Thoracic aorta (tissue), 2 donors: ENCODE data around the gene NAXD. TPM values are rescaled to one million over a fixed set of nuclear protein-coding genes. Genes with fewer than 3 reads are reported as not detected.

Experiments used
- ATAC-seq: fragments of 150-250 bp; one replicate; pipeline ENCODE4 v1.8.0; 2017; ENCODE audit warnings: low read depth; ENCODE audit not compliant: insufficient number of reproducible peaks, low FRiP score
- DNase-seq: peaks from one replicate; pipeline ENCODE4 v3.0.0-alpha.2; 2020; ENCODE audit warnings: low spot score
- H3K27ac ChIP-seq, 2 donors: fragments of 200-600 bp; sonication (generic); 1 replicate in 1 of 2; 2 replicates in 1 of 2; pipeline ENCODE4 v1.5.1; 2016; ENCODE audit warnings: mild to moderate bottlenecking in 2 of 2, moderate library complexity in 2 of 2
- H3K27me3 ChIP-seq: fragments of 200-600 bp; sonication (generic); replicated peaks from 2 replicates; pipeline ENCODE4 v1.6.0; 2016; ENCODE audit warnings: mild to moderate bottlenecking; ENCODE audit not compliant: insufficient read depth
- H3K36me3 ChIP-seq: fragments of 200-600 bp; sonication (generic); one replicate; pipeline ENCODE4 v1.5.1; 2016
- H3K4me1 ChIP-seq, 2 donors: fragments of 200-600 bp; sonication (generic); 1 replicate in 1 of 2; 2 replicates in 1 of 2; pipeline versions ENCODE4 v1.5.1 to v1.6.0; 2016; ENCODE audit warnings: low read depth in 2 of 2, mild to moderate bottlenecking in 1 of 2; ENCODE audit not compliant: control insufficient read depth in 1 of 2
- H3K4me3 ChIP-seq: fragments of 200-600 bp; sonication (generic); 2 replicates; pipeline ENCODE4 v1.5.1; 2016; ENCODE audit warnings: mild to moderate bottlenecking
- H3K9me3 ChIP-seq: fragments of 200-600 bp; sonication (generic); 2 replicates; pipeline ENCODE4 v1.5.1; 2016
- total RNA-seq, 2 donors: library from RNA; depleted of rRNA; stranded (reverse); fragments of >200 nt; gene quantifications; one replicate each; pipeline versions ENCODE4 v1.1.0 to v1.2.3, GENCODE V29; 2016
- TF ChIP-seq, protein P1 (sequence below): fragments of 200-600 bp; sonication (generic); IDR thresholded peaks from one replicate; pipeline ENCODE4 v1.5.1; 2019; ENCODE audit warnings: antibody characterized with exemption

NAXD gene
- total RNA-seq, 2 donors from 2014 or later: 24.9 to 31.4 TPM

DNA sequence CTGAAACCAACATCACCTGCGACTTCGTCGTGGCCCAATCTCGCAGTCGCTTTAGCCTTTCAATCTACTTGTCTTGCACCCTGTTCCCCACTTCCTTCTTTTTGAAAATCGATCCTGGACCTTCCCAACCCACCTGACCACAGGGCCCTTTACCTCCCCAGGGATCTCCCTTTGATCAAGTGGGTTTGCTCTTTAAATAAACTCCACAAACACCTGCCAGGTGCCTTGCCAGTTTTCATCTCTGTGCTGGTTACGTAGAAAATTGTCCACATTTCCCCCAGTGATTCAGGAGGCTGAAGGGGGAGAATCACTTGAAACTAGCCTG, 39.3 kb upstream of the NAXD start:
- DNase-seq: no peak
- Histone ChIP-seq H3K27ac (no peak overlapping the region), H3K36me3 (no peaks in the 10 kb centered on the region), H3K9me3 (no peaks in the 10 kb centered on the region), H3K27me3 (no peaks in the 10 kb centered on the region), H3K4me1 (peaks cover 0 to 5% of the 10 kb centered on the region in 2 donors), H3K4me3 (no peak overlapping the region)
- TF ChIP-seq, protein P1, sequence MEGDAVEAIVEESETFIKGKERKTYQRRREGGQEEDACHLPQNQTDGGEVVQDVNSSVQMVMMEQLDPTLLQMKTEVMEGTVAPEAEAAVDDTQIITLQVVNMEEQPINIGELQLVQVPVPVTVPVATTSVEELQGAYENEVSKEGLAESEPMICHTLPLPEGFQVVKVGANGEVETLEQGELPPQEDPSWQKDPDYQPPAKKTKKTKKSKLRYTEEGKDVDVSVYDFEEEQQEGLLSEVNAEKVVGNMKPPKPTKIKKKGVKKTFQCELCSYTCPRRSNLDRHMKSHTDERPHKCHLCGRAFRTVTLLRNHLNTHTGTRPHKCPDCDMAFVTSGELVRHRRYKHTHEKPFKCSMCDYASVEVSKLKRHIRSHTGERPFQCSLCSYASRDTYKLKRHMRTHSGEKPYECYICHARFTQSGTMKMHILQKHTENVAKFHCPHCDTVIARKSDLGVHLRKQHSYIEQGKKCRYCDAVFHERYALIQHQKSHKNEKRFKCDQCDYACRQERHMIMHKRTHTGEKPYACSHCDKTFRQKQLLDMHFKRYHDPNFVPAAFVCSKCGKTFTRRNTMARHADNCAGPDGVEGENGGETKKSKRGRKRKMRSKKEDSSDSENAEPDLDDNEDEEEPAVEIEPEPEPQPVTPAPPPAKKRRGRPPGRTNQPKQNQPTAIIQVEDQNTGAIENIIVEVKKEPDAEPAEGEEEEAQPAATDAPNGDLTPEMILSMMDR: no peak
- no peak for ATAC-seq

DNA sequence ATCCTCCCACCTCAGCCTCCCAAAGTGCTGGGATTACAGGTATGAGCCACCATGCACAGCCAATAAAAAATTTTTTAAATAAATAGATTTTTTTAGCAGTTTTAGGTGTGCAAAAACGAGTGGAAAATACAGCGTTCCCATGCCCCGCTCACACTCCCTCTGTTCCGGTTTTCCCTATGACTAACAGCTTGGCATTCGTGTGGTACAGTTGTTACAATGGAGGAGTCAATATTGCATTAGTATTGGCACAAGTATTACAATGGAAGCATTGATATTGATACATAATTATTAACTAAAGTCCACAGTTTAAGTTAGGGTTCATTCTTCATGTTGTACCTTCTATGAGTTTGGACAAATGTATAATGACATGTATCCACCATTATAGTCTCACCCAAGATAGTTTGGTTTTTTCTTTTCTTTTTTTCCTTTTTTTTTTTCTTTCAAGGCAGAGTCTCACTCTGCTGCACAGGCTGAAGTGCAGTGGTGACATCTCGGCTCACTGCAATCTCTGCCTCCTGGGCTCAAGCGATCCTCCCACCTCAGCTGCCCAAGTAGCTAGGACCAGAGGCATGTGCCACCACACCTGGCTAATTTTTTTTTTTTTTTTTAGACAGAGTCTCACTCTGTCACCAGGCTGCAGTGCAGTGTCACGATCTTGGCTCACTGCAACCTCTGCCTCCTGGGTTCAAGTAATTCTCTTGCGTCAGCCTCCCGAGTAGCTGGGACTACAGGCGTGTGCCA, 38.4 kb upstream of the NAXD start:
- Histone ChIP-seq H3K9me3 (no peaks in the 10 kb centered on the region), H3K36me3 (no peaks in the 10 kb centered on the region), H3K27ac (no peak overlapping the region), H3K27me3 (no peaks in the 10 kb centered on the region), H3K4me3 (no peak overlapping the region), H3K4me1 (peaks cover 0 to 5% of the 10 kb centered on the region in 2 donors)
- TF ChIP-seq, protein P1: no peak
- ATAC-seq (no peak), DNase-seq (no peak)

DNA sequence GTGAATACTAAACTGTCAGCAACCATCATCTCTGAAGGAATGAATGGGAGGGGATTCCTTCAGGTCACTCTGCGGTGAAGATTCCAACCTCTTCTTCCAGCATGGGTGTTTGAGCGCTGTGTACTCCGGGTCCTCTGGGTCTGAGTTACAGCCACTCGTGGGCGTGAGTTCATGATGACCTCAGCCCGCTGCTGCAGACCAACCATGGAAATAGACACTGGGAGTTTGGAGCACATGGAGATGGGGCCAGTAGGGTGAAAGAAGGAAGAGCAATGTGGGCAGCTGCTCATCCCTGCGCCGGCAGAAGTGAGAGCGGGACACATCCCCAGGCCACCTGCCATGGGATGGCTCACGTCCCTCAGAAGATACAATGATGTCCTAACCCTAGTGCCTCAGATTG, 37.0 kb upstream of the NAXD start:
- Histone ChIP-seq H3K9me3 (no peaks in the 10 kb centered on the region), H3K27me3 (no peaks in the 10 kb centered on the region), H3K36me3 (no peaks in the 10 kb centered on the region), H3K4me3 (no peak overlapping the region), H3K27ac (no peak overlapping the region), H3K4me1 (peaks cover 0 to 5% of the 10 kb centered on the region in 2 donors)
- DNase-seq (no peak), ATAC-seq (no peak)
- TF ChIP-seq, protein P1: no peak

DNA sequence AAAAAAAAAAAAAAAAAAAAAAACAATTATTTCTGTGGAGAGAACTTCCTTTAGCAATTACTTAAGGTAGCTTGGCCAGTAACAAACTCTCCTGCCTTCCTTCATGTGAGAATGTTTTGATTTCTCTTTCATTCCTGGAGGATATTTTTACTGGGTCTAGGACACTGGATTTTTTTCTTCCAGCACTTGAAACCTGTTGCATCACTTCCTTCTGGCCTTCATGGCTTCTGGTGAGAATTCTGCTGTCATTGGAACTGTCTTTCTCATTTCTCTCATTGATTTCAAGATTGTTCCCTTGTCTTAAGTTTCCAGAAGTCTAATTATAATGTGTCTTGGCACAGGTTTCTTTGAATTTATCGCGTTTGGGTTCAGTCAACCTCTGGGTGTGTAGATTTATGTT, 34.5 kb upstream of the NAXD start:
- no peaks in the 10 kb centered on the region for H3K9me3 ChIP-seq
- no peak overlapping the region for H3K4me3 ChIP-seq
- H3K4me1 ChIP-seq: no peaks in the 10 kb centered on the region
- no peaks in the 10 kb centered on the region for H3K27me3 ChIP-seq
- ATAC-seq (no peak), DNase-seq (no peak)
- H3K36me3 ChIP-seq: no peaks in the 10 kb centered on the region
- H3K27ac ChIP-seq: no peak overlapping the region
- TF ChIP-seq, protein P1: no peak

DNA sequence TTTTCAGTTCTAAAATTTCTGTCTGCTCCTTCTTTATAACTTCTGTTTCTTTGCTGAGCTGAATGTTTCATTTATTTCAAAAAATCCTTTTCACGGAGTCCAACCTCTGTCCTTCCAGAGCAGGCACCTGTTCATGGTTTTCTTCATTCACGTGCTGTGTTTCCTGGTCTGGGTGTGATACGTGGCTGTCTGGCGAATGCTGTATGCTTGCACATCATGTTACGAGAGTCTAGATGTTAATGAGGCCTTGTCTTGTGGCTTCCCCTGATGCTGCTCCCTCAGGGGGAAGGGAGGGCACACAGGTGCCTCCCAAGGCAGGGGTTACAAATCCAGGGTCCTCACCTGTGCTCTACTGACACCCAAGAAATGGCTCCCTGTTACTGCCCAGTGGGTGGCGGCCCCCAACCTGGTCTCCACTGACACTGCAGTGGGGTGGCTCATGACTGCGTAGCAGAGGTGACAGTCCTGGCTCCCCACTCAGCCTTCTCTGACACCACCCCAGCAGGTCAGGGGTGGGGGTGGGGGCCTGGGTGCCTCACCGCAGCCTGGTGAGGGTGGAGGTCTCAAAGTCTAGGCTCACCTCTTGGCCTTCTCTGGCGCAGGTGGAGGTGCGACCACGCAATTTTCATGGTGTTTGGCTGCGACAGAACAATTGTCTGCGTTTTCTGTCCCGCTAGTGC, 33.7 kb upstream of the NAXD start:
- Histone ChIP-seq H3K9me3 (no peaks in the 10 kb centered on the region), H3K4me1 (no peaks in the 10 kb centered on the region), H3K4me3 (no peak overlapping the region), H3K36me3 (no peaks in the 10 kb centered on the region), H3K27ac (no peak overlapping the region), H3K27me3 (no peaks in the 10 kb centered on the region)
- ATAC-seq (no peak), DNase-seq (no peak)
- TF ChIP-seq, protein P1: no peak
